B cell (primary cell): ENCODE data around the gene JMJD4.

Source experiments
- CTCF ChIP-seq: fragments of 200-600 bp; IDR thresholded peaks from one replicate; pipeline ENCODE4 v1.8.0; 2022; ENCODE audit warnings: antibody characterized with exemption, mild to moderate bottlenecking
- EZH2 ChIP-seq: IDR thresholded peaks from 2 replicates; pipeline ENCODE4 v1.6.1; 2012; ENCODE audit warnings: borderline replicate concordance, low read depth, mild to moderate bottlenecking, moderate library complexity, low read length; ENCODE audit not compliant: insufficient read depth, poor library complexity, severe bottlenecking

GRCh38 chr1:227747948-227748495, 12.9 kb upstream of the JMJD4 start:
- TF ChIP-seq CTCF (no peak), EZH2 (no peak)
